ENCODE results near the gene HK1.
"Not testable (repeated sequence)": the region's sequence is repeated elsewhere in the genome, so short reads cannot be mapped to it uniquely, and the experiment has no call there.

HK1 gene

DNA sequence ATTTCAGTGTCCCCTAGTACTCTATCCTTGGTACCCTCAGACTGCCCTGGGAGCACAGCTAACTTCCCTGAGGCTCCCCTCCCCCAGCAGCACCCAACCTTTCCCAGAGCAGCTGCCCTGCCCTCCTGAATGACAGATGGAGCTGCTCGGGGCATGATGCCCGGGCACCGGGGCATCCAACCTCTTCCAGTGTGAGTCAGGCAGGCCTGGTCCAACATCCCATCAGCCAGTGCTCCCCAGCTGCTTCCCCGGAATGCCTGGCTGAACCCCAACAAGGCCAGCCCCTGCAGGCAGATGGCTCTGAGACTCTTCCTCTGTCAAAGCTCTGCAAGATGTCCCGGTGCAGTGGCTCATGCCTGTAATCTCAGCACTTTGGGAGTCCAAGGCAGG lies 161.0 kb downstream of the HK1 start:
- no peak for DNase-seq (ENCODE audit: low read depth)
- H3K4me3 ChIP-seq (ENCODE audit: low read depth, low read length), result no peak overlapping the region
- no peak for TF ChIP-seq CTCF (IDR thresholded peaks at IDR 0.05; ENCODE audit: control insufficient read depth, extremely low read depth, insufficient read depth)

GRCh38 chr10:69439813-69440506 lies 161.7 kb downstream of the HK1 start:
- no peak overlapping the region for H3K4me3 ChIP-seq (ENCODE audit: low read depth, low read length)
- no peak for TF ChIP-seq CTCF (IDR thresholded peaks at IDR 0.05; ENCODE audit: control insufficient read depth, extremely low read depth, insufficient read depth)
- no peak for DNase-seq (ENCODE audit: low read depth)

DNA sequence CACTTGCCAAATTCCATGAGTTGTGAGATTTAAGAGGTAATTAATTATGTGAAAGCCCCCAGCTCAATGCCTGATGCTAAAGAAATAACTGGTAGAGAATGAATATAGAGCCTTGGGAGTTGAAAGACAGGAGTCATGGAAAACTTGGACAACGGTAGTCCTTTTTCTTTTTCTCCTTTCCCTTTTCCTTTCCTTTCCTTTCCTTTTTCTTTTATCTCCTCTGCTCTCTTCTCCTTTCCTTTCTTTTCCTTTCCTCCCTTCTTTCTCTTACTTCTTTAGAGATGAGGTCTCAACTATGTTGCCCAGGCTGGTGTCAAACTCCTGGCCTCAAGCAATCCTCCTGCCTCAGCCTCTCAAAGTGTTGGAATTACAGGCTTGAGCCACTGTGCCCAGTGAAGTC lies 165.1 kb downstream of the HK1 start:
- TF ChIP-seq CTCF (IDR thresholded peaks at IDR 0.05; ENCODE audit: control insufficient read depth, extremely low read depth, insufficient read depth), result no peak

GRCh38 chr10:69445041-69445440 lies 166.7 kb downstream of the HK1 start:
- no peak overlapping the region for H3K4me3 ChIP-seq (ENCODE audit: low read depth, low read length)
- no peak for TF ChIP-seq CTCF (IDR thresholded peaks at IDR 0.05; ENCODE audit: control insufficient read depth, extremely low read depth, insufficient read depth)
- no peak for DNase-seq (ENCODE audit: low read depth)

More for the DNA sequence above, 165.1 kb downstream of the HK1 start:
- no peak overlapping the region for H3K4me3 ChIP-seq (ENCODE audit: low read depth, low read length)
- DNase-seq (ENCODE audit: low read depth), result no peak

DNA sequence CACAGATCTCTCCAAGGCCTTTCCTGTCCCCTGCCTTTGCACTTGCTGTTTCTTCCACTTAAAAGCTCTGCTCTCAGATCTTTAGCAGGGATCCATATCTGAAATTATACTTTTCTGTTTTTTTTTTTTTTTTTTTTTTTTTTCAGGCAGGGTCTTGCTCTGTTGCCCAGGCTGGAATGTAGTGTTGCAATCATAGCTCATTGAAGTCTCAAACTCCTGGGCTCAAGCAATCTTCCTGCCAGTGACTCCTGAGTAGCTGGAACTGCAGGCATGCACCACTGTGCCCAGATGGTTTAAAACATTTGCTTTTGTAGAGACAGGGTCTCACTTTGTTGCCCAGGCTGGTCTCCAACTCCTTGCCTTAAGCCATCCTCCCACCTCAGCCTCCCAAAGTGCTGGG lies 167.9 kb downstream of the HK1 start:
- DNase-seq (ENCODE audit: low read depth), result no peak
- no peak for TF ChIP-seq CTCF (IDR thresholded peaks at IDR 0.05; ENCODE audit: control insufficient read depth, extremely low read depth, insufficient read depth)
- no peak overlapping the region for H3K4me3 ChIP-seq (ENCODE audit: low read depth, low read length)

DNA sequence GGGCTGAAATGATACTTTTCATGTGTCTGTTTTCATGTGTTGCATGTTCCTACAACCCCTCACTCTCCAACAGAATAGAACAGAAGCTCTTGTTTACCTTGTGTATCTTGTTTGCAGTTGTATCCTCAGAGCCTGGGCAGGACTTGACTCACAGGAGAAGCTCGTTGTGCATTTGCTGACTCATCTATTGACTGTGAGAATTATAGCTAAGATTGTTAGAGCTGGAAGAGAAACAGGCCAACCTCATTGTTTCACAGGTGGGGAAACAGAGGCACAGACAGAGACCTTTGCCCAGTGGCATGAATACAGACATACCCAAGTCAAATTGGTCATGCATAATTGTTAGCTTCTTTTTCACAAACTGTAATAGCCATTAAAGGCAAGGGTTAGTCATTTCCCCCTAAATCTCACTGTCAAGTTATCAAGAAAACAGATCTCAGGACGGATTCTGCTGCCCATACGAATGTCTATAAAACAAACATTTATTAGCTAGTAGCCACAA lies 168.4 kb downstream of the HK1 start:
- H3K4me3 ChIP-seq (ENCODE audit: low read depth, low read length), result no peak overlapping the region
- TF ChIP-seq CTCF (IDR thresholded peaks at IDR 0.05; ENCODE audit: control insufficient read depth, extremely low read depth, insufficient read depth), result no peak
- peak; percentile 82 for DNase-seq (ENCODE audit: low read depth)

DNA sequence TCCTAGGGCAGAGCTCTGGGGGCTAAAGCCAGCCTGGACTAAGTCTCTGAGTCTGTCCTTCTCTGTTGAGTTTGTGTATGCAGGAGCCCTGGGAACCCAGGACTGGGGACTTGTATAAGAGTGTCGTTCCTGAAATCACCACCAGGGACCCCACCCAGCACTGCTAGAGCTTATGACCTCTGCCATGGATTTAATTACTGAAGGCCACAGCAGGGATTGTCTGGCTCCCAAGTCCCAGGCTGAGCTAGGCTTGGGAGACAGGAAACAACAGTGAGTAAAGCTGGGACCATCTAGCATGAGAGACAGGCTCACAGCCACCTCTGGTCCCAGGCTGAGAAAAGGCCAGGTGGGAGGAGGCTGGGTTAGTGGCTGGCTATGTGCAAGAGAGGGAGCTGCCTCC lies 171.5 kb downstream of the HK1 start:
- peak; percentile 34; the same call in 1 of the 2 replicates for TF ChIP-seq CTCF (IDR thresholded peaks at IDR 0.05; ENCODE audit: control insufficient read depth, extremely low read depth, insufficient read depth)
- peak; percentile 59 for DNase-seq (ENCODE audit: low read depth)
- no peak overlapping the region for H3K4me3 ChIP-seq (ENCODE audit: low read depth, low read length)

DNA sequence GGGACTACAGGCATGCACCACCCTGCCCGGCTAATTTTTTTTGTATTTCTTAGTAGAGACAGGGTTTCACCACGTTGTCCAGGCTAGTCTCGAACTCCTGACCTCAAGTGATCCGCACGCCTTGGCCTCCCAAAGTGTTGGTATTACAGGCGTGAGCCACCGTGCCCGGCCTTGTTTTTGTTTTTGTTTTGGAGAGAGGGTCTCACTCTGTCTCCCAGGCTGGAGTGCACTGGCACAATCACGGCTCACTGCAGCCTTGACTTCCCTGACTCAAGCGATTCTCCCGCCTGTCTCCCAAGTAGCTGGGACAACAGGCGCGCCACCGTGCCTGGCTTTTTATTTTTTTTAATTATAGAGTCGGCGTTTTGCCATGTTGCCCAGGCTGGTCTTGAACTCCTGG lies 172.1 kb downstream of the HK1 start:
- DNase-seq (ENCODE audit: low read depth); H3K4me3 ChIP-seq (ENCODE audit: low read depth, low read length): not testable (repeated sequence)
